ENCODE measurements around the gene PLEKHD1.
A peak's percentile ranks its signal among the peaks of the same experiment; 100 is the strongest.
"Not testable (repeated sequence)": the region's sequence is repeated elsewhere in the genome, so short reads cannot be mapped to it uniquely, and the experiment has no call there.

The PLEKHD1 gene

GRCh38 chr14:69484444-69485314 lies at the start of gene PLEKHD1:
TSS of gene PLEKHD1 (plus strand) at chr14:69484728. CDS start at chr14:69484966, 238 bp downstream.
- DNase-seq (ENCODE audit: low spot score), result peak; percentile 81

- DNase-seq (ENCODE audit: low spot score), result no peak
These were observed 44.8 kb upstream of the PLEKHD1 start for GRCh38 chr14:69439521-69440270.

- no peak for DNase-seq (ENCODE audit: low spot score)
These were observed 42.6 kb upstream of the PLEKHD1 start for GRCh38 chr14:69441948-69442347.

GRCh38 chr14:69443296-69443805 lies 41.2 kb upstream of the PLEKHD1 start:
- no peak for DNase-seq (ENCODE audit: low spot score)

GRCh38 chr14:69449216-69449615 lies 35.3 kb upstream of the PLEKHD1 start:
- DNase-seq (ENCODE audit: low spot score), result no peak

GRCh38 chr14:69451941-69452340 lies 32.6 kb upstream of the PLEKHD1 start:
- no peak for DNase-seq (ENCODE audit: low spot score)

GRCh38 chr14:69458350-69458749 lies 26.2 kb upstream of the PLEKHD1 start:
- DNase-seq (ENCODE audit: low spot score), result no peak

- no peak for DNase-seq (ENCODE audit: low spot score)
These were observed 25.4 kb upstream of the PLEKHD1 start for GRCh38 chr14:69459122-69459521.

GRCh38 chr14:69460093-69460701 lies 24.3 kb upstream of the PLEKHD1 start:
- peak; percentile 31 for DNase-seq (ENCODE audit: low spot score)

- no peak for DNase-seq (ENCODE audit: low spot score)
These were observed 20.1 kb upstream of the PLEKHD1 start for GRCh38 chr14:69464379-69464778.

- no peak for DNase-seq (ENCODE audit: low spot score)
These were observed 19.7 kb upstream of the PLEKHD1 start for GRCh38 chr14:69464829-69465228.

GRCh38 chr14:69468949-69469348 lies 15.6 kb upstream of the PLEKHD1 start:
- DNase-seq (ENCODE audit: low spot score), result no peak

- DNase-seq (ENCODE audit: low spot score), result no peak
These were observed 13.1 kb upstream of the PLEKHD1 start for GRCh38 chr14:69471436-69471835.

GRCh38 chr14:69471916-69472315 lies 12.6 kb upstream of the PLEKHD1 start:
- no peak for DNase-seq (ENCODE audit: low spot score)

- DNase-seq (ENCODE audit: low spot score), result no peak
These were observed 11.3 kb upstream of the PLEKHD1 start for GRCh38 chr14:69473260-69473659.

GRCh38 chr14:69473946-69474345 lies 10.6 kb upstream of the PLEKHD1 start:
- DNase-seq (ENCODE audit: low spot score), result no peak

- no peak for DNase-seq (ENCODE audit: low spot score)
These were observed 9.2 kb upstream of the PLEKHD1 start for GRCh38 chr14:69475194-69475818.

- DNase-seq (ENCODE audit: low spot score), result not testable (repeated sequence)
These were observed 7.6 kb upstream of the PLEKHD1 start for GRCh38 chr14:69476824-69477450.

GRCh38 chr14:69478055-69478454 lies 6.5 kb upstream of the PLEKHD1 start:
- DNase-seq (ENCODE audit: low spot score), result not testable (repeated sequence)

GRCh38 chr14:69479696-69480095 lies 4.8 kb upstream of the PLEKHD1 start:
- no peak for DNase-seq (ENCODE audit: low spot score)

- no peak for DNase-seq (ENCODE audit: low spot score)
These were observed 4.4 kb upstream of the PLEKHD1 start for GRCh38 chr14:69480136-69480535.

Data from HuH-7.5 (cell line).